Activated CD8-positive, alpha-beta memory T cell treated with anti-CD3 and anti-CD28 coated beads, Interleukin-2, amount 50 U/mL, for 1 hour (primary cell): ENCODE data around the gene YEATS4.

Experiments
- DNase-seq: peaks from one replicate; pipeline ENCODE4 v3.0.0-alpha.2; 2020; ENCODE audit errors: extremely low read depth

Gene YEATS4

DNA sequence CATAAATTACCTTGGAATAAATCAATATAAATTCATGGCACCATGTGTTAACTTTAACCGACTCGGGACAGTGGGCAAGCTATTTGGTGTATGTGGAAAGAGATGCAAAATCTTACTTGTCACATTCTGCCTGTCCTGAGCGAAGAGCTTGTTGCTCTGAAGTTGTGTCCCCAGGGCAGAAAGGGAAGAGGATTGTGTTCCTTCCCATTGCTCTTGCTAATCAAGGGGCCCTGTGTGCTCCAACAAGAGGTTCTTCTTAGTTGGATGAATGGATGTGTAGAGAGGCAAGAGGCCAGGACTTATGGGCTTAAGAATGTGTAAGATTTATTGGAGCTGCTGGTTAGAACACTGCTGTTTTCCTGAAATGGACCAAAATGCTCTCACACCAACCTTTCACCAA, 74.1 kb downstream of the YEATS4 start:
- DNase-seq: no peak

DNA sequence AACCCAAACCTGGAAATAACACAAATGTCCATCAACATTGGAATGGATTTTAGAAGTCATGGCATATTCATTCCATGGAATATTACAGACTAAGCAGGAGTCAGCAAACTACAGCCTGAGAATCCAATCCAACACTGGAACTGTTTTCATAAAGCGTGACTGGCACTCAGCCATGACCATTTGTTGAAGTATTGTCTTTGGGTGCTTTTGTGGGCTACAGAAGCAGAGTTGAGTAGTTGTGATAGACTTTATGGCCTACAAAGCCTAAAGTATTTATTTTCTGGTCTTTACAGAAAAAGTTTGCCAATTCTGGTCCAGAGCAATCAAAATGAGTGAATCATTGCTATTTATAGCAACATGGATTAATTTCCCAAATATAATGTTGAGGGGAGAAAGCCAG, 76.1 kb downstream of the YEATS4 start:
- DNase-seq: no peak

- no peak for DNase-seq
Observed at GRCh38 chr12:69437073-69437472, 77.5 kb downstream of the YEATS4 start.

DNA sequence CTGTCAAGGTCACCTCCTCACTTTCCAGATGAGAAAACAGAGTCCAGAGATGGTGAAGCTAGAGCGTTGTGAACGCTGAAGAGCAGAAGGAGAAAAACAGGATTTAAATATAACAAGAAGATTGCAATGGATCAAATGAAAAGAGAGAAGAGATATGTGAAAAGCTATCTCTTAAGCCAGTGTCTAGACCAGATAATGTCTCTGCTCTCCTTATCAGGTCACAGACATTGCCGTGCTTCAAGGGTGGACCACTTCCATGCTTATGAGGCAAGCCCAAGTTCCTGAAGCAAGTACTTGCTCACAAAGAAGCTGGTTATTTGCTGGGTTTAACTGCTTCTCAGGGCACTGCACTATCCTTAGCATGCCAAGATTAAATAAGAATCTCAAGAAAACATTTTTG, 79.0 kb downstream of the YEATS4 start:
- no peak for DNase-seq

DNA sequence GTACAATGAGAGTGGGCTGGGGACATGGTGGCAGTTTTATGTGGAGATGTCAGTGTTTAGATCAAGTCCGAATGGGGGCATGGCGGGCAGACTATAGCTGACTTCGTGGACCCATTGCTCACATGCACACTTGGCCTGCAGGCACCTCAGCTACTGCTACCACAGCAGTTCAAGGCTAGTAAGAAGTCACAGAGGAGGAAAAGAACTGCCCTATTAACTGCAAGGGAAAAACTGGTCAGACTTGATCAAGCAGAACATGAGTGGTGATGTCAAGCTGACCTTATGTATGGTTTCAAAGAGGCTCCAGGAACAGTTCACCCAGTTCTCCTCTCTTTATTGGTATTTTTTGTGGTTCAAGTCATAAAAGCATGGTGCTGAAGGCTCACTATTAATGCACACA, 80.5 kb downstream of the YEATS4 start:
- DNase-seq: no peak
